Sigmoid colon (tissue), 7 donors: ENCODE data around the gene DIS3L2. TPM values are rescaled to one million over a fixed set of nuclear protein-coding genes. Genes with fewer than 3 reads are reported as not detected.

Source experiments
- DNase-seq: peaks from one replicate; pipeline ENCODE4 v3.0.0-alpha.2; 2019
- H3K27ac ChIP-seq, 4 donors: fragments of 200-600 bp; sonication (generic); one replicate each; pipeline ENCODE4 v1.5.1; 2016 to 2019; ENCODE audit warnings: mild to moderate bottlenecking in 1 of 4
- H3K27me3 ChIP-seq, 3 donors: fragments of 200-600 bp; sonication (generic); one replicate each; pipeline ENCODE4 v1.5.1; 2019; ENCODE audit warnings: mild to moderate bottlenecking in 1 of 3
- H3K36me3 ChIP-seq, 4 donors: fragments of 200-600 bp; sonication (generic); one replicate each; pipeline ENCODE4 v1.5.1; 2016 to 2019
- H3K4me1 ChIP-seq, 4 donors: fragments of 200-600 bp; sonication (generic); one replicate each; pipeline ENCODE4 v1.5.1; 2017 to 2019
- H3K4me3 ChIP-seq, 4 donors: fragments of 200-600 bp; sonication (generic); one replicate each; pipeline ENCODE4 v1.5.1; 2017 to 2019; ENCODE audit warnings: mild to moderate bottlenecking in 2 of 4, moderate library complexity in 1 of 4
- H3K9me3 ChIP-seq, 4 donors: fragments of 200-600 bp in 3 of 4; sonication (generic) in 3 of 4; one replicate each; pipeline versions ENCODE4 v1.5.1 to v1.6.1; 2013 to 2019
- CTCF ChIP-seq, 4 experiments: fragments of 450-650 bp in 3 of 4; fragments of 200-600 bp in 1 of 4; IDR thresholded peaks; one replicate each; pipeline ENCODE4 v1.5.1; 2016 to 2019; ENCODE audit warnings: antibody characterized with exemption in 4 of 4, mild to moderate bottlenecking in 3 of 4, moderate library complexity in 2 of 4
- EP300 ChIP-seq, 4 donors: sonication (generic); formaldehyde crosslinking; IDR thresholded peaks; one replicate each; pipeline ENCODE4 v1.6.1; 2017; ENCODE audit warnings: antibody characterized with exemption in 4 of 4
- POLR2A ChIP-seq, 2 donors: fragments of 450-650 bp; IDR thresholded peaks; one replicate each; pipeline ENCODE4 v1.6.1; 2016; ENCODE audit warnings: antibody characterized with exemption in 2 of 2, mild to moderate bottlenecking in 2 of 2, moderate library complexity in 2 of 2
- POLR2AphosphoS5 ChIP-seq, 4 donors: sonication (generic); formaldehyde crosslinking; IDR thresholded peaks; one replicate each; pipeline ENCODE4 v1.6.1; 2017; ENCODE audit warnings: antibody characterized with exemption in 4 of 4
- WGBS, 2 donors: extraction: QIAGEN DNeasy Blood & Tissue Kit; methylation state at CpG; one replicate each; pipeline ENCODE4 v1.1.7; 2013; 5-methylcytosine and 5-hydroxymethylcytosine counted together
- intact Hi-C: fragments of 100-400 bp; cut with DNase I; formaldehyde crosslinking; loops from one replicate; pipeline ENCODE4 v1.15.1; 2023
- polyA plus RNA-seq, 3 donors: library from polyadenylated mRNA; stranded (reverse); fragments of 200-250 nt; gene quantifications; one replicate each; pipeline ENCODE4 v1.2.3, GENCODE V29; 2013
- total RNA-seq, 4 donors: library from RNA; depleted of rRNA; stranded (reverse); fragments of >200 nt; gene quantifications; one replicate each; pipeline ENCODE4 v1.1.0, GENCODE V29; 2016
- donor health status: healthy with polysubstance abuse.
- donor health status: Bipolar disorder and iron deficiency.
- donor health status: healthy.

Gene DIS3L2
- total and polyA plus RNA-seq, 7 donors: 8.8 to 37.9 (median 22.5) TPM

GRCh38 chr2:232000439-232000838, 38.9 kb downstream of the DIS3L2 start:
- Histone ChIP-seq H3K36me3 (no peaks in the 10 kb centered on the region), H3K4me3 (no peak overlapping the region), H3K9me3 (no peaks in the 10 kb centered on the region), H3K27ac (no peak overlapping the region), H3K4me1 (peaks cover 0 to 16% (median 0%) of the 10 kb centered on the region in 4 donors), H3K27me3 (no peaks in the 10 kb centered on the region)
- 93 to 95% methylated on average over 2 of the region's 2 CpGs for WGBS, 2 donors
- DNase-seq: no peak
- TF ChIP-seq POLR2A (IDR thresholded peaks at IDR 0.05): no peak
- no peak for TF ChIP-seq EP300 (IDR thresholded peaks at IDR 0.05)
- TF ChIP-seq POLR2AphosphoS5 (IDR thresholded peaks at IDR 0.05): no peak
- no peak for TF ChIP-seq CTCF (IDR thresholded peaks at IDR 0.05)
- intact Hi-C loops: no loop called here

- peaks cover 0 to 9% (median 0%) of the 10 kb centered on the region in 4 donors for H3K4me1 ChIP-seq
- WGBS, 2 donors: 95 to 98% methylated on average over 1 of the region's 1 CpG
- no peaks in the 10 kb centered on the region for H3K36me3 ChIP-seq
- intact Hi-C loops: no loop called here
- no peaks in the 10 kb centered on the region for H3K9me3 ChIP-seq
- no peak overlapping the region for H3K4me3 ChIP-seq
- H3K27ac ChIP-seq: no peak overlapping the region
- no peaks in the 10 kb centered on the region for H3K27me3 ChIP-seq
- TF ChIP-seq EP300 (IDR thresholded peaks at IDR 0.05) (no peak), CTCF (IDR thresholded peaks at IDR 0.05) (no peak), POLR2AphosphoS5 (IDR thresholded peaks at IDR 0.05) (no peak), POLR2A (IDR thresholded peaks at IDR 0.05) (no peak)
- no peak for DNase-seq
Measured at GRCh38 chr2:232001073-232001472, 39.6 kb downstream of the DIS3L2 start.

- Histone ChIP-seq H3K27ac (no peak overlapping the region), H3K9me3 (no peaks in the 10 kb centered on the region), H3K36me3 (no peaks in the 10 kb centered on the region), H3K4me3 (no peak overlapping the region), H3K27me3 (no peaks in the 10 kb centered on the region), H3K4me1 (peaks cover 0 to 7% (median 0%) of the 10 kb centered on the region in 4 donors)
- TF ChIP-seq POLR2A (IDR thresholded peaks at IDR 0.05): no peak
- TF ChIP-seq POLR2AphosphoS5 (IDR thresholded peaks at IDR 0.05): no peak
- TF ChIP-seq CTCF (IDR thresholded peaks at IDR 0.05): no peak
- TF ChIP-seq EP300 (IDR thresholded peaks at IDR 0.05): no peak
- intact Hi-C loops: no loop called here
- no peak for DNase-seq
- 97 to 99% methylated on average over 3 of the region's 3 CpGs for WGBS, 2 donors
Measured at GRCh38 chr2:232006253-232006652, 44.7 kb downstream of the DIS3L2 start.

GRCh38 chr2:232008907-232009638, 47.6 kb downstream of the DIS3L2 start:
- no peak for TF ChIP-seq EP300 (IDR thresholded peaks at IDR 0.05)
- no peak for TF ChIP-seq CTCF (IDR thresholded peaks at IDR 0.05)
- no peak for TF ChIP-seq POLR2A (IDR thresholded peaks at IDR 0.05)
- TF ChIP-seq POLR2AphosphoS5 (IDR thresholded peaks at IDR 0.05): no peak
- 87 to 93% methylated on average over 4 of the region's 4 CpGs for WGBS, 2 donors
- Histone ChIP-seq H3K36me3 (no peaks in the 10 kb centered on the region), H3K27me3 (no peaks in the 10 kb centered on the region), H3K27ac (no peak overlapping the region), H3K4me1 (peaks cover 0 to 19% (median 9%) of the 10 kb centered on the region in 4 donors), H3K9me3 (no peaks in the 10 kb centered on the region), H3K4me3 (no peak overlapping the region)
- intact Hi-C loops: no loop called here
- no peak for DNase-seq
